Activated naive CD8-positive, alpha-beta T cell treated with anti-CD3 and anti-CD28 coated beads, Interleukin-2, amount 50 U/mL, for 24 hours (primary cell): ENCODE results near the gene CCDC170.
A peak's percentile ranks its signal among the peaks of the same experiment; 100 is the strongest.

ENCODE experiments used
- ATAC-seq: fragments of 150-1000 bp; cut with Tn5 transposase; one replicate; pipeline ENCODE4 v1.10.0; 2021
- DNase-seq: peaks from one replicate; pipeline ENCODE4 v3.0.0; 2021
- H3K27ac Mint-ChIP-seq: one replicate; pipeline ENCODE4 v1.8.0; 2021; ENCODE audit warnings: mild to moderate bottlenecking, mixed read lengths
- H3K27me3 Mint-ChIP-seq: one replicate; pipeline ENCODE4 v1.8.0; 2021; ENCODE audit warnings: mixed read lengths
- H3K36me3 Mint-ChIP-seq: one replicate; pipeline ENCODE4 v1.8.0; 2021; ENCODE audit warnings: low read depth, mixed read lengths
- H3K4me1 Mint-ChIP-seq: one replicate; pipeline ENCODE4 v1.8.0; 2021; ENCODE audit warnings: mixed read lengths
- H3K4me3 Mint-ChIP-seq: one replicate; pipeline ENCODE4 v1.8.0; 2021; ENCODE audit warnings: mild to moderate bottlenecking, moderate library complexity, mixed read lengths
- H3K9me3 Mint-ChIP-seq: one replicate; pipeline ENCODE4 v1.8.0; 2021; ENCODE audit warnings: mixed read lengths

CCDC170 gene

DNA sequence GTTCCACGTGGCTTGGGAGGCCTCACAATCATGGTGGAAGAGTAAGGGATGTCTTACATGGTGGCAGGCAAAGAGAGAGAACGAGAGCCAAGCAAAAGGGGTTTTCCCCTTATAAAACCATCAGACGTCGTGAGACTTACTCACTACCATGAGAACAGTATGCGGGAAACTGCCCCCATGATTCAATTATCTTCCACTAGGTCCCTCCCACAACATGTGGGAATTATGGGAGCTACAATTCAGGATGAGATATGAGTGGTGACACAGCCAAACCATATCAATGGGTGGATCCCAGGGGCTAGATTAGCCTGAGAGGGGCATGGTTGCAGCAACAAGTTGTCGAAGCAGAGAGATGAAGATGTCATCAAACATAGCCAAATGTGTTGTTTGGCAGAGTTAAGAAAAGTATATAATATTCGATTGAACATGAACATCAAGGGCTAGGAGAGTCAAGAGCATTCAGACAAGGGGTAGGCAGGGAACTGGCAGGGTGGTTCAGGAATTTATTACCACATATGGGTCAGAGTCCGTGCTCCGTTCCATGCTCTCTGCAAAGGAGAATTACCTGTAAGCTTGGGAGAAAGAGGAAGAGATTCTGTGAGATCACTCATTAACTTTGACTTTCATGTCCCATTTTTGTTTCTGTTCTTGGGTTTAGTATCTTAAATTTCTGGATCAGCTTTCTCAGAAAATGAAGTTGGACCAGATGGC, 98.8 kb downstream of the CCDC170 start:
- H3K36me3 Mint-ChIP-seq = no peaks in the 10 kb centered on the region
- no peak for ATAC-seq

DNA sequence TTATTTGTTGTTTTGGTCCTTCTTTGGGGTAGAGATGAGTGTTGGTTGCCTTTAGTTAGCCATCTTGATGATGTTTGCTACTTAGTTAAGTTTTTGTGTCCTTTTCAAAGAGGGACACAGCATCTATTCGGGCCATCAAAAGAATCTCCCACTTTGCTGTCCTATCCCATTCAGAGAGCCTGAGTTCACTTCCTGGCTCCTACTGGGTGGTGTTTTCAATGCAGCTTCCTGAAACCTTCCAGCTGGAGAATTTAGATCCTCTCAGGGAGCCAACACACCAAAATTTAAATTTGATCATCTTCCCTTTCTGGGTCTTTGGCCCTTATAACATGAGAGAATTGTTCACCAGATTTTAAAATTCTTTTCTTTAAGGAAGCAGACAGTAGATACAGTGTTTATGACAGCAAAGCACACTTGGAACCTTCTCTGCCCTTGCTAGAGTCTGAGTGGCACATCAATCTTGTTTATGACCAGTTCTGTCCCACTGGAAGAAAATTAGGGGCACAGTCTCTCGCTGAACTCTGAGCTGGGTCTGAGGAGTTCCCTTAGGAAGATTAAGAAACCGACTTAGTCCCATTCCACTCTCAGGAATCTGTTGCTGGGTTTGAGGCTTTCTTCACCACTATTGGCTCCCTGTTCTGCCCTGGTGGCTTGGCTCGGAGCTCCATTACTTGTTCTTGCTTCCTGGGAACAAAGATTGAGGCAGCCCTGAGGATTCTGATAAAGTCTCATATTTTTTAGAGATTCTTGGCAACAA, 115.5 kb downstream of the CCDC170 start:
- Mint-ChIP-seq H3K36me3 (no peaks in the 10 kb centered on the region), H3K27ac (no peak overlapping the region), H3K4me3 (no peak overlapping the region), H3K9me3 (no peaks in the 10 kb centered on the region), H3K27me3 (peaks cover 13% of the 10 kb centered on the region), H3K4me1 (no peaks in the 10 kb centered on the region)
- ATAC-seq (no peak), DNase-seq (no peak)

More for the DNA sequence above, 98.8 kb downstream of the CCDC170 start:
- no peak overlapping the region for H3K4me3 Mint-ChIP-seq
- H3K27ac Mint-ChIP-seq = no peak overlapping the region
- DNase-seq = no peak
- peaks cover 4% of the 10 kb centered on the region for H3K27me3 Mint-ChIP-seq
- H3K9me3 Mint-ChIP-seq = peaks cover 16% of the 10 kb centered on the region
- no peaks in the 10 kb centered on the region for H3K4me1 Mint-ChIP-seq

DNA sequence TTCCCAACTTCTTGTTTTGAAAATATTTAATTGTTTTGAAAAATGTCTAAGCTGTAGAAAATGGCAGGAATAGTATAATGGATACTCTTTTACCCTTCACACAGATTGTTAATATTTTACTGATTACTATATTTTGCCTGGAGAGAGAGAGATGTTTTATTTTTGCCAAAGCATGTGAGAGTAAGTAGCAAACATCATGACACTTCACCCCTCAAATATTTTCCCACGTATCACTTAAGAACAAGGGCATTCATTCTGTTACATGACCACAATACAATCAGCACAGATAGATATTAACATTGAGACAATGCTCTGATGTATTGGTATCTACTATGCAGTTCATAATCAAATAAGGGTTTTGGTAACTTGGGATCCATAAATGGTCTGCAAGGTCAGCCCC, 116.5 kb downstream of the CCDC170 start:
- Mint-ChIP-seq H3K27ac (no peak overlapping the region), H3K9me3 (no peaks in the 10 kb centered on the region), H3K27me3 (peaks cover 13% of the 10 kb centered on the region), H3K4me1 (no peaks in the 10 kb centered on the region), H3K4me3 (no peak overlapping the region), H3K36me3 (no peaks in the 10 kb centered on the region)
- DNase-seq (no peak), ATAC-seq (no peak)

DNA sequence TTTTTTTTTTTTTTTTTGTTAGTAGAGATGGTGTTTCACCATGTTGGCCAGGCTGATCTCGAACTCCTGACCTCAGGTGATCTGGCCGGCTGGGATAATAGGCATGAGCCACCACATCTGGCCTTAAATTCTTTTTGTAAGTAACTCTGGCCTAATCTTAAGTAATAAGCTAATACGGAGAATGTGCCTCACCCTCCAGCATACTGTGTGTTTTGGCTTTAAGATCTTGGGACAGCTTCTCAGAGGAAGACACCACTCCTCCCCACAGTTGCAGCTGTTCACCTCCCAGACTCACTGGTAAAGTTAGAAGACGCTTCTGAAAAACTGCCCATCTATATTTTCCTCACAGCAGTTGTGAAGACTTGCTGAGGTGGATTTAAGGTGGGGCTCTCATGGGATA, 120.8 kb downstream of the CCDC170 start:
- Mint-ChIP-seq H3K27ac (no peak overlapping the region), H3K4me3 (no peak overlapping the region), H3K9me3 (no peaks in the 10 kb centered on the region), H3K4me1 (no peaks in the 10 kb centered on the region), H3K27me3 (peaks cover 3% of the 10 kb centered on the region), H3K36me3 (no peaks in the 10 kb centered on the region)
- DNase-seq = no peak
- no peak for ATAC-seq

DNA sequence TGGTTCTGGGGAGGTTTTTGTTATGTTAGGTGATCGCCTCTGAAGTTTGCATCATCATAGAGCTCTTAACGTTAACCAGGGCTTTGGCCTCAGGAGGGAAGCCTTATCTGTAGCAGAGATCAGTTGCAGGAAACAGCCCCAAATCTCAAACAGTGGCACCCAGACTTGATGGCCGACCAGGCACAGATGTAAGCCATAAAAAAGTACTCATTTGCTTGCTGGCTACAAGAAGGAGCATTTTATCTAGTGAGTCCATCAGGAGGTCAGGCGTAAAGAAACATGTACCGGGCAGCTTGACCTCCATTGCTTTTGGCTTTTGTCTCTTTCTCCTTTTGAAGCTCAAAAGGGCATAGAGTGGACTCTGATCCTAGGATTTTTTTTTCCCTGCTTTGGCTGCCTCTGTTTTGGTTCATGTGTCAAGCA, 122.3 kb downstream of the CCDC170 start:
- Mint-ChIP-seq H3K4me3 (no peak overlapping the region), H3K27me3 (no peaks in the 10 kb centered on the region), H3K27ac (no peak overlapping the region), H3K4me1 (no peaks in the 10 kb centered on the region), H3K36me3 (no peaks in the 10 kb centered on the region), H3K9me3 (no peaks in the 10 kb centered on the region)
- DNase-seq (no peak), ATAC-seq (no peak)

DNA sequence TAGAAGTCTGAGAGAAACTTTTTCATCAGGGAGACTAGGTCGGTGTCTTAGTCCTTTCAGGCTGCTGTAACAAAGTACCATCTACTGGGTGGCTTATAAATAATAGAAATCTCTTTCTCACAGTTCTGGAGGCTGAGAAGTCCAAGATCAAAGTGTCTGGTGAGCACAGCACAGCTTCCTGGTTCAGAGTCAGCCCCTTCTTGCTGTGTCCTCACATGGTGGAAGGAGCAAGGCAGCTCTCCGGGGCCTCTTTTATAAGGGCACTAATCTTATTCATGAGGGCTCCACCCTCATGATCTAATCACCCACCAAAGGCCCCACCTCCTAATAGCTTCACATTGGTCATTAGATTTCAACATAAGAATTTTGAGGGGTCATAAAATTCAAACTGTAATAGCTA, 122.8 kb downstream of the CCDC170 start:
- no peaks in the 10 kb centered on the region for H3K4me1 Mint-ChIP-seq
- no peak overlapping the region for H3K4me3 Mint-ChIP-seq
- no peaks in the 10 kb centered on the region for H3K36me3 Mint-ChIP-seq
- no peaks in the 10 kb centered on the region for H3K9me3 Mint-ChIP-seq
- H3K27ac Mint-ChIP-seq = no peak overlapping the region
- no peaks in the 10 kb centered on the region for H3K27me3 Mint-ChIP-seq
- ATAC-seq (no peak), DNase-seq (no peak)

DNA sequence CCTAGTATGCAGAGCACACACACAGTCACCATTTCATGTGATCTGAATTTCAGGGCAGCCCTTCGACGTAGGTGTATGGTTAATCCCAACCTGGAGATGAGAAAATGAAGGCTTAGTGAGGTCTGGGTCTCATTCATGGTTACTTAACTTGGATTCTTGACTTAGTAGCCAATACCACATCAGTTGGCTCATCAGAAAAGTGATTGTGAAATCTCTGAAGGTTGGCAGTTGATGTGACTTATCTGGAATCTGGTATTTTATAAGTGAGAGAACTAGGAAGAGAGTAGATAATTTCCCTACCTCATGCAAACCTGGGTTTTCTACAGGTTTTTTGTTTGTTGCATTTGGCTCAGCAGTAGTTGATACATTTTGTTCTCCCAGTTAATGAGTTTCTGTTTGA, 123.7 kb downstream of the CCDC170 start:
- Mint-ChIP-seq H3K4me1 (no peaks in the 10 kb centered on the region), H3K4me3 (no peak overlapping the region), H3K36me3 (no peaks in the 10 kb centered on the region), H3K27ac (no peak overlapping the region), H3K9me3 (no peaks in the 10 kb centered on the region), H3K27me3 (no peaks in the 10 kb centered on the region)
- ATAC-seq (no peak), DNase-seq (no peak)

DNA sequence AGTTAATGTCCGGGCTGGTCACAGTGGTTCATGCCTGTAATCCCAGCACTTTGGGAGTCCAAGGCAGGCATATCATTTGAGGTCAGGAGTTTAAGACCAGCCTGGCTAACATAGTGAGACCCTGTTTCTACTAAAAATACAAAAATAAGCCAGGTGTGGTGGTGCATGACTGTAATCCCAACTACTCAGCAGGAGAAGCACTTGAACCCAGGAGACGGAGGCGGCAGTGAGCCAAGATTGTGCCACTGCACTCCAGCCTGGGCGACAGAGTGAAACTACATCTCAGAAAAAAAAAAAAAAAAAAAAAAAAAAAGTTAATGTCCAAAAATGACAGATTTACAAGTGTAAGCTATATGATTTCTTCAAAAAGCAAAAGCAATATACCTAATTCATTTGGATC, 124.9 kb downstream of the CCDC170 start:
- H3K27ac Mint-ChIP-seq = no peak overlapping the region
- no peaks in the 10 kb centered on the region for H3K9me3 Mint-ChIP-seq
- H3K4me1 Mint-ChIP-seq = no peaks in the 10 kb centered on the region
- no peaks in the 10 kb centered on the region for H3K36me3 Mint-ChIP-seq
- DNase-seq = no peak
- ATAC-seq = no peak
- H3K27me3 Mint-ChIP-seq = peaks cover 2% of the 10 kb centered on the region
- no peak overlapping the region for H3K4me3 Mint-ChIP-seq

DNA sequence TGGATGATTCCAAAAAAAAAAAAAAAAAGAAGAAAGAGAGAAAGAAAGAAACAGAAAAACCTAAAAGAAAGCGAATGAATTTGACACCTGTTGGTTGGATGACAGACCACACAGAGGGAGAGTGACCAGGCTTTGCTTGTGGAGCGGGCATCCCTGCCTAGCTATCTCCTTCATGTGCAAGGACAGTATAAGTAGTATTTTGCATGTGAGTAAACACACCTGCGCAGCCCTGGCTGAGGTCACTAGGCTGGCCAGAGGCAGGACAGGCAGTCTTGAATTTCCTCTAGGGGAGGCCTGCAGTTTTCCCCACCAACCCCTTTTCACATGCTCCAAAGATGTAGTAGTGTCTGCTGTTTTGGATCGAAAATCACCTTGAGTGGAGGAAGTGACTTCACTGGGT, 126.4 kb downstream of the CCDC170 start:
- DNase-seq = no peak
- peaks cover 2% of the 10 kb centered on the region for H3K27me3 Mint-ChIP-seq
- H3K4me1 Mint-ChIP-seq = no peaks in the 10 kb centered on the region
- H3K9me3 Mint-ChIP-seq = no peaks in the 10 kb centered on the region
- no peak overlapping the region for H3K4me3 Mint-ChIP-seq
- no peak overlapping the region for H3K27ac Mint-ChIP-seq
- no peaks in the 10 kb centered on the region for H3K36me3 Mint-ChIP-seq
- ATAC-seq = no peak

DNA sequence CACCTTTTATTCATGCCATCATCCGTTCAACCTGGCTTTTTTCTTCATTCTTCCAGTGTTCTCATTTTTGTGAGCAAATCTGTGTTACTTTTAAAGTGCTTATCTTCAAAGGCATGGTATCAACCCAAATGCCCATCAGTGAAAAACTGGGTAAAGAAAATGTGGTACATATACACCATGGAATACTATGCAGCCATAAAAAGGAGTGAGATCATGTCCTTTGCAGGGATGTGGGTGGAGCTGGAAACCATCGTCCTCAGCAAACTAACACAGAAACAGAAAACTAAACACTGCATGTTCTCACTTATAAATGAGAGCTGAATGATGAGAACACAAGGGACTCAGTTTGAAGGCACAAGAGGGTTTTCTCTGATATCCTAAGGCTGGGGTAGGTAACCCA, 130.3 kb downstream of the CCDC170 start:
- no peak overlapping the region for H3K4me3 Mint-ChIP-seq

DNA sequence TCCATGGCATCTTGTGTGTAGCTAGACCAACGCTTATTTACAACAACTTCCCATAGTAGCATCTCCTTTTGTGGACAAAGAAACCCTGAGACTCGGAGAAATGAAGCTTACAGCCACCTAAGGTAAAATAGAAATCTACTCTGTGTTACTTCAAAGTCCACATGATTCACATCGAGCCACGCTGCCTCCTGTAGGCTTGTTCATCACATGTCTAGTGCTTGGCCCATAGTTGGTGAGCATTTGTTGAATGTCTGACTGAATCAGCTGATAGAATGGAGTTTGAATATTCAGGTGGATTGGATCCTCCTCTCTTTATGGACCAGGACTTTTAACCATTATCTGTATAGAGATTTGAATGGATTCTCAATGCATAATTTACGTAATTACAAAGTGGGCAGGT, 130.7 kb downstream of the CCDC170 start:
- H3K4me1 Mint-ChIP-seq = peaks cover 16% of the 10 kb centered on the region
- no peaks in the 10 kb centered on the region for H3K9me3 Mint-ChIP-seq
- ATAC-seq = no peak
- H3K27me3 Mint-ChIP-seq = peaks cover 8% of the 10 kb centered on the region
- no peak overlapping the region for H3K27ac Mint-ChIP-seq
- DNase-seq = no peak
- H3K36me3 Mint-ChIP-seq = no peaks in the 10 kb centered on the region
- H3K4me3 Mint-ChIP-seq = no peak overlapping the region

More for the DNA sequence above, 130.3 kb downstream of the CCDC170 start:
- no peaks in the 10 kb centered on the region for H3K9me3 Mint-ChIP-seq
- peaks cover 16% of the 10 kb centered on the region for H3K4me1 Mint-ChIP-seq
- H3K27ac Mint-ChIP-seq = no peak overlapping the region
- ATAC-seq (no peak), DNase-seq (no peak)
- H3K27me3 Mint-ChIP-seq = peaks cover 8% of the 10 kb centered on the region
- no peaks in the 10 kb centered on the region for H3K36me3 Mint-ChIP-seq

DNA sequence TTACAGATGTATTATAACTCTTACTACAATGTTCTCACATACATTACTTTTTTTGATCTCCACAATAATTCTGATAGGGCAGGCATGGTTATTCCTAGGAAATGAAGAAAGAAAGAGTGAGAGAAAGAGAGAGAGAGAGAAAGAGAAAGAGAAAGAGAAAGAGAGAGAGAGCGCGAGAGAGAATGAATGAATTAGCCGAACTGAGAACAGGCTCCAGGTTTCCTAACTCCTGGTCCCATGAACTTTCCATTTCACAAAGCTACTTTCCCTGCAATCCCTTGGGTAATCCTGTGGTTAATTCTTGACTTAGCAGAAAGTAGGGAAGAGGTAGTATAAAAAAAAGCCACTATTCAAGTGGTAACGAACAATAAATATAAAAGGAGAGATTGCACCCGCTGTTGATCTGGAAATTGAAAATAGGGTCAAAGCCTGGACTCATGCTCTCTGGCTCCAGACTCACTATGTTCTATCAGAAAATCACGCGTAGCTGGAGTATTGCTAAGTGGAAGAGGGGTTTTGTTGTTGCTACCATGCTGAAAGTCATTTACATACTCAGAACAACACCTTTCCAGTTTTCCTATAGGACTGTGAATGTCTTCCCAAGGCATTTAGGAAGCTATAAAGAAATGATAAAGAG, 131.2 kb downstream of the CCDC170 start:
- Mint-ChIP-seq H3K36me3 (no peaks in the 10 kb centered on the region), H3K4me1 (peaks cover 16% of the 10 kb centered on the region), H3K27ac (no peak overlapping the region), H3K9me3 (no peaks in the 10 kb centered on the region), H3K27me3 (peaks cover 8% of the 10 kb centered on the region), H3K4me3 (no peak overlapping the region)
- DNase-seq = no peak
- ATAC-seq = no peak

DNA sequence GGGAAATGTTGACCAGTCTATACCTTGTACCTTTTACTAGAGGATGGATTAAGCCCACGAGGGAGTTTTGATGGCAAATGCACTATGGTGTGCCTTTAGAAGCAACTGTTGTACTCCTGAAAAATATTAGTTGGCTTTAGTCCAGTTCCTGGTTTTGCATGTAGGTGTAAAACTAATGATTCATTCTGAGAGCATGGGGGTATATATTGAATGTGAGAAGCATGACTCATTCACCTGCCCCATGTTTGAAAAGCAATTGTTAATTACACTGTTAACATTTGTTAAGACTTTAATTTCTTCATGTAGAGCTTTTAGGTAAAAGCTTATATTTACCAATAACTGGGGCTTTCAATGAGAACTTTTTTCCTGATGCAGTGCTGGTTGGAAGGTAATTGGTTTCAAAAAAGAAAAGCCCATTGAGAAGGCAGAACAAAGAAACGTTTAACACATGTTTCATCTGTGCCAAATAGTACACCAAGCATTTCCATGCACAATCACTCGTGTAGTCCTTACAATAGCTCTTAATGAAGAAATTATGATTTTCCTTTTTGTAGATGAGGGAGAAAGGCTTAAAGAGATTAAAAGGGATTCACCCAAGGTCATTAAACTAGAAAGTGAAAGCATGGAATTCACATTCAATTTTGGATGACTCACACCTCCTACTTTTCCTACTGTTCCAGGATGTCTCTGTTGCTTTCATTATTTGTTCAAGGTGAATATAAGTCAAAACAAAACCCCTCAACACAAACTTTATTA, 134.1 kb downstream of the CCDC170 start:
- Mint-ChIP-seq H3K4me1 (peaks cover 16% of the 10 kb centered on the region), H3K27ac (no peak overlapping the region), H3K4me3 (peak overlapping the region; percentile 5), H3K27me3 (peaks cover 8% of the 10 kb centered on the region), H3K36me3 (no peaks in the 10 kb centered on the region), H3K9me3 (no peaks in the 10 kb centered on the region)
- ATAC-seq = peak; percentile 46
- DNase-seq = no peak

DNA sequence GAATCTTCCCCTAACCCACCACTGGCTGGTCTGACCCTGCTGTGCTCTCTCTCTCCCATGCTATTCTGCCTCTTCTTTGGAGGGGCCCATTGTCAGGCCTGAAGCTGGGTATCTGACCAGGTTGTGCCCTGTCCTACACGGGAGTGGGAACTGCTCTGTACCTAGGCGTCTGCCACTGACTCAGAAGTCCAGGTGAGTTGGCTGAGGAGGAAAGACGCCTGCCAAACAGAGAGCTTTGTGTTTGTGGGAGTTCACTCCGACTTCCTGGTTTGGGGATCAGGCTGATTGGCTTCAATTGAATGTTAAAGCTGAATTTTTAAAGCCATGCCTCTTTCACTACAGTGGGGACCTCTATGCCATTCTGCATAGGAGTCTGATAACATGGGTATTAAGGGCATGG, 136.0 kb downstream of the CCDC170 start:
- peaks cover 16% of the 10 kb centered on the region for H3K4me1 Mint-ChIP-seq
- ATAC-seq (no peak), DNase-seq (no peak)
- no peak overlapping the region for H3K27ac Mint-ChIP-seq
- H3K36me3 Mint-ChIP-seq = no peaks in the 10 kb centered on the region
- H3K4me3 Mint-ChIP-seq = no peak overlapping the region
- H3K27me3 Mint-ChIP-seq = peaks cover 8% of the 10 kb centered on the region
- no peaks in the 10 kb centered on the region for H3K9me3 Mint-ChIP-seq
